HG02763 (cell line): Measurements from ENCODE around the gene PIP5K1A.
"Not testable (repeated sequence)": the region's sequence is repeated elsewhere in the genome, so short reads cannot be mapped to it uniquely, and the experiment has no call there.

ENCODE experiments used
- ATAC-seq: cut with Tn5 transposase; IDR thresholded peaks from one replicate; pipeline ENCODE4 v1.9.1; 2021; ENCODE audit warnings: mild to moderate bottlenecking, moderate library complexity; ENCODE audit not compliant: unreplicated experiment

PIP5K1A gene

GRCh38 chr1:151189637-151190445 is 8.5 kb upstream of the PIP5K1A start, which contains the start of gene VPS72:
VPS72 (minus strand) TSS chr1:151190197; CDS start chr1:151190121, 76 bp downstream.
- peak; percentile 84 for ATAC-seq

GRCh38 chr1:151192047-151192446 is 6.3 kb upstream of the PIP5K1A start:
- ATAC-seq: no peak

GRCh38 chr1:151193304-151193703 is 5.0 kb upstream of the PIP5K1A start:
- no peak for ATAC-seq

- no peak for ATAC-seq
These were observed 4.5 kb upstream of the PIP5K1A start for GRCh38 chr1:151193856-151194255.

- not testable (repeated sequence) for ATAC-seq
These were observed 3.3 kb upstream of the PIP5K1A start for GRCh38 chr1:151194894-151195594.

- no peak for ATAC-seq
These were observed 2.0 kb upstream of the PIP5K1A start for GRCh38 chr1:151196292-151196800.

GRCh38 chr1:151197863-151198253 is 494 bp upstream of the PIP5K1A start:
- no peak for ATAC-seq

- ATAC-seq: no peak
These were observed 1.7 kb downstream of the PIP5K1A start for GRCh38 chr1:151199873-151200581.

GRCh38 chr1:151205381-151205965 is 7.1 kb downstream of the PIP5K1A start:
- not testable (repeated sequence) for ATAC-seq

GRCh38 chr1:151210830-151211229 is 12.5 kb downstream of the PIP5K1A start:
- no peak for ATAC-seq

GRCh38 chr1:151211972-151212705 is 13.8 kb downstream of the PIP5K1A start:
- ATAC-seq: no peak

GRCh38 chr1:151213560-151213959 is 15.2 kb downstream of the PIP5K1A start:
- no peak for ATAC-seq

GRCh38 chr1:151221616-151222015 is 23.3 kb downstream of the PIP5K1A start:
- ATAC-seq: no peak

GRCh38 chr1:151222130-151222529 is 23.8 kb downstream of the PIP5K1A start:
- ATAC-seq: no peak

- ATAC-seq: no peak
These were observed 36.9 kb downstream of the PIP5K1A start for GRCh38 chr1:151235235-151235634.

- no peak for ATAC-seq
These were observed 39.5 kb downstream of the PIP5K1A start for GRCh38 chr1:151237678-151238466.

- no peak for ATAC-seq
These were observed 40.1 kb downstream of the PIP5K1A start for GRCh38 chr1:151238467-151238739.

- ATAC-seq: no peak
These were observed 44.1 kb downstream of the PIP5K1A start for GRCh38 chr1:151242442-151242841.

- ATAC-seq: no peak
These were observed 45.4 kb downstream of the PIP5K1A start for GRCh38 chr1:151243683-151244216.
